ENCODE measurements around the gene ATCAY.

ATCAY gene

DNA sequence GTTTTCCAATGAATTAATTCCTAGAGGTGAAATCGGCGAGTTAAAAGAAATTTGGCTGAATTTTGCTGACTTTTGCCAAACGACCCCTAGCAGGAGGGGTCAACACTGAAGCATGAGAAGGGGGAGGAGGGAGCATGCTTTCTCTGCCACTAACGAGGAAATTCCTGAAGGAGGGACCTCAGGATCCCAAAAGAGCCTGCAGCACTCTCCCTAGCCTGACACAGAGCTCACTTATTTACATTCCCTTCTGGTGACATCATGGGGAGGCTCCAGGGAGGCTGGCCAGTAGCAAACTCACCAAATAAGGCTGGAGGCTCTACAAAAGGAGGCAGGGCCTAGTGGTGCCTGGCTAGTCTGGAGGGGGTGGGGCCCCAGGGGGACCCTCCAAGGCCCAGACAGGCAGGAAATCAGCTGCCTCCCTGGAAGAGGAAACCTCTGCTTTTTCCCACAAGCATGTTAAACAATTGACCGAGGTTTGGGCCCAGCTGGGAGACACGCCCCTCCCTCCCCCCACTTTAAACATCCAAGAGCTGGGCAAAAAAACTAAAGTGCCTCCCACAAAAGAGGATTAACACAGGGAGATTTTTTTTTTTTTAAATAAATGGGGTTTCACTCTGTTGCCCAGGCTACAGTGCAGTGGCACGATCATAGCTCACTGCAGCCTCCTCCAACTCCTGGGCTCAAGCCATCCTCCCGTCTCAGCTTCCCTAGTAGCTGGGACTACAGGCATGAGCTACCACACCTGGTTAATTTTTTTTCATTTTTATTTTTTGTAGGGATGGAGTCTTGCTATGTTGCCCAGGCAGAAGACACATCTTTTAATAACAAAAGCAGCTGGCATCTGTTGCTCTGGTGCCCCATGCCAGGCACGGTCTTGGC lies 88.3 kb downstream of the ATCAY start:
- in situ Hi-C loops (cut with HindIII; ENCODE audit: low sequenced_read_pairs) = no loop called here

DNA sequence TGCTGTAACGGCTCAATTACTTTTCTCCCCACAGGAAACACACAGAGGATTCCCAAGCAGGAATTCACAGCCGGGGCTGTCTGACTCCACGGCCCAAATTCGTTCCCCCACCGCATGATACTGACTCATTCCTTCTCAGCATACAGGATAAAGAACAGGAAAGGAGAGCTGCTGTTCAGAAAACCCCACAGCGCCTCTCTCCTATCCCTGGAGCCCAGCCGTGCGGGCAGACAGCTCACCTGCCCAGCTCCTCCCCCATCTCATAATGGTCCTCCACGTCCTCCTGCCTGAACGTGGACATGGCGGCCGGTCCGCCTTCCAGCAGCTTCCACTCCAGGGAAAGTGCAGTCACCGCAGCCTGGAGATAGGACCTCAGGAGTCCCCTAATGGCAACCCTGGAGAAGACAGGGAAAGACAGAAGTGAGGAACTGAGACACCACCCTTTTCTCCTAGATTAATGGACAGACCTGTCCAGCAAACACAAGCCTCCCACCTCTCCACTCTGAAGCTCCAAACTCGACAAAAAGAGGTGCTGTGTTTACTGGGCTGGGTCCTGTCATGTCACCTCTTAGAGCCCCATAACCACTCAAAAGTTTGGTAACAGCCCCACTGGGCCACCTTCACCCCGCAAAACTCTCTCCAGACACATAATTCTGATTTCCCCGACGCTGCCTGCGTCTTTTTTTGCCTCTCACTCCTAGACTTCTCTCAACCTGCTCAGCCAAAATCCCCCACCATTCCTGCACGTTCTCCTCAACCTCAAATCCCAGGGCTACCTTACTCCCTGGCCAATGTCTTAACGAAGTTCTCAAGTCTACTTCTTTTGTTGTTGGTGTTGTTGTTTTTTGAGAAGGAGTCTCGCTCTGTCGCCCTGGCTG lies 89.2 kb downstream of the ATCAY start:
- in situ Hi-C loops (cut with HindIII; ENCODE audit: low sequenced_read_pairs) = no loop called here

GRCh38 chr19:3970313-3970807 lies 89.9 kb downstream of the ATCAY start:
- in situ Hi-C loops (cut with HindIII; ENCODE audit: low sequenced_read_pairs) = no loop called here

- in situ Hi-C loops (cut with HindIII; ENCODE audit: low sequenced_read_pairs) = no loop called here
Measured at GRCh38 chr19:3970808-3971598, 90.5 kb downstream of the ATCAY start, which contains the start of gene DAPK3. Gene DAPK3, minus strand, starts transcription at chr19:3971099. Its CDS starts 1,364 bp downstream, at chr19:3969735.

DNA sequence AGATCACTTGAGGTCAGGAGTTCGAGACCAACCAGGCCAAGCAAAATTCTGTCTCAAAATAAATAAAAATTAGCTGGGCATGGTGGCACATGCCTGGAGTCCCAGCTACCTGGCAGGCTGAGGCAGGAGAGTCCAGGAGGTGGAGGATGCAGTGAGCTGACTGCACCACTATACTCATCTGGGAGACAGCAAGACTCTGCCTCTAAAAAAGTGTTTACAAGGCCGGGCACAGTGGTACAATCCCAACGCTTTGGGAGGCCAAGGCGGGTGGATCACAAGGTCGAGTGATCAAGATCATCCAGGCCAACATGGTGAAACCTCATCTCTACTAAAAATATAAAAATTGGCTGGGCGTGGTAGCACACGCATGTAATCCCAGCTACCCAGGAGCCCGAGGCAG lies 94.7 kb downstream of the ATCAY start:
- in situ Hi-C loops (cut with HindIII; ENCODE audit: low sequenced_read_pairs) = loop anchor here (25.0 kb wide), 1 partner anchor 237 kb away; no protein-coding TSS in a partner anchor

DNA sequence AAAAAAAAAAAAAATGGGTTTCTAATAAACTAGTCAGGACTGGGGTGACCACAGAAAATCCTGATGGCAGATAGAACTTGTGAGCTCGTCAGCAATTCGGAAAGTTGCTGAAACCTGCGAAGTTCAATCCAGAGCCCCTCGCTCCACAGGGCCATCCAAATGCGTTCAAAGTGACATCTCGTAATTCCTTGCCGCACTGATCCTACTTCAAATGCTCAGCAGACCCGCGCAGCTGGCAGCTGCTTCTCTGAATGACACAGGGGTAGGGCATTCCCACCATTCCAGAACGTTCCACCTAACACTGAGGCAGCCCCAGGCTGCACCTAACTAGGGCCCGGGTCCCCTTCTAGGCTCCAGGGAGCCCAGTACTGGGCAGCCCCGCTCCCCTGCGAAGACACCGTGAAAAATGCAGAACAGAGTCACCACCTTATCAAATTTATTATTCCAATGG lies 95.2 kb downstream of the ATCAY start:
- in situ Hi-C loops (cut with HindIII; ENCODE audit: low sequenced_read_pairs) = loop anchor here (25.0 kb wide), 1 partner anchor 237 kb away; no protein-coding TSS in a partner anchor

DNA sequence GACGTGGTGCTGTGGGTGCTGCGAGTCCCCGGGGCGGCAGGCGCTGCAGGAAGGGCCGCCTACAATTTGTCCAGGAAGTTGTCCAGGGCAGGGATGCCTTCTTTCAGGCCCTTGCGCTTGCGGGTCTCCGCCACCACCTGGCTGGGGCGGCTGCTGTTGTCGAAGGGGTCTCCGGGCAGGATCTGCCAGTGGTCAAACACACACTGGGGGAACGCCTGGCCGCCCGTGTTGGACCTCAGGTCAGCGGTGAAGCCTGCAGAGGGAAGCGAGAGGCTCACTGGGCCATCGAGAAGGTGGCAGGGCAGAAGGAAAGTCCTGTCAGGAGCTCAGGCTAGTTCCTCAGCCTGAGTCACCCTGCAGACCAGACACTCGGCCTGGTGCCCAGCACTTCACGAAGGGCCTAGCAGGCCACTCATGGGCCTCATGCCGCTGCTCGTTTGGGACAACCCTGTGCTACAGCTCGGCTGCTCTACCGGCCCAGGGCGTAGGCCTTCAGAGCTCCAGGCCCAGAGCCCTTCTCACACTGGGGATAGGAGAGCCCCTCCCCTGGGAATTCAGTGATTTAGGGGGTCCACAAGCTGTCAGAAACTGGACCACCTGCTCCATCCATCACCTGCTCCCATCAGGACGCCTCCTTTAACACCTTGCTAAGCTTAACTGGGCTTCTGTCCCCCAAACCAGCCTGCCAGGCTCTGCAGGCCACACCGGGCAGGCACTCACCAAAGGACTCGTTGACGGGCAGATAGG lies 96.2 kb downstream of the ATCAY start:
- in situ Hi-C loops (cut with HindIII; ENCODE audit: low sequenced_read_pairs) = loop anchor here (25.0 kb wide), 1 partner anchor 236 kb away; no protein-coding TSS in a partner anchor

Data from DLD1 (cell line).